ENCODE results near the gene RPL32. TPM values are rescaled to one million over a fixed set of nuclear protein-coding genes. Genes with fewer than 3 reads are reported as not detected.

RPL32 gene
- total and polyA plus RNA-seq, 2 of the 4 experiments (the other 2 are of a cell fraction), result 566 to 1,856 TPM

DNA sequence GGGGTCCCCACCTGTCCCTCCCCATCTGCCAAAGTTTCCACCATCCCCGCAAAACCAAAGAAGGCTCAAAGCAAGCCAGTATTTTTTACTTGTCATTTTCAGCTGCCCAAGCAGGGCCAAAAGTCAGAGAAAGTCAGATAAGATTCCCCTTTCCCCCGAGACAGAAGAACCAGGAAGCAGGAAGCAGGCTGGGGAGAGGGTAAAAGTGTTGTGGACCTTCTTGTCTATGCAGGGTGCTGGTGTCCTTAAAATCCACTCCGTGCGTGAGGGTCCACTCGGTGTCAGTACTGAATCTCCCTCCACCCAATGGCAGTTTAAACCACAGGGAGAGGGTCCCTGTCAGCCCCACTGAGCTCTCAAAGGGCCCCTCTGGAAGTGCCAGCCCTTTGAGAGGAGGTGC is 20.2 kb upstream of the RPL32 start:
- dilution Hi-C loops (cut with HindIII; ENCODE audit: low sequenced_read_pairs, unreplicated experiment), result no loop called here

More for the DNA sequence above, 20.2 kb upstream of the RPL32 start:
- peaks cover 7% of the 10 kb centered on the region for H3K9me3 ChIP-seq (ENCODE audit: control insufficient read depth, insufficient read depth, low read length)
- H3K4ac ChIP-seq (ENCODE audit: low read depth, low read length), result no peak overlapping the region
- no peaks in the 10 kb centered on the region for H4K20me1 ChIP-seq (ENCODE audit: insufficient read depth, low read length)
- no peak overlapping the region for H3K23ac ChIP-seq (ENCODE audit: low read depth, low read length)
- no peak overlapping the region for H3K9ac ChIP-seq (ENCODE audit: low read depth, low read length)
- intact Hi-C loops (cut with micrococcal nuclease), result no loop called here
- H3K36me3 ChIP-seq (ENCODE audit: control insufficient read depth, insufficient read depth, low read length), result no peaks in the 10 kb centered on the region
- no peak overlapping the region for H2AFZ ChIP-seq (replicated peaks; ENCODE audit: low read length, poor library complexity)
- no peak overlapping the region for H2BK15ac ChIP-seq (ENCODE audit: low read depth, low read length)
- POLR2A ChIA-PET (ENCODE audit: unreplicated experiment), result no interaction called here
- H3K56ac ChIP-seq (ENCODE audit: extremely low read depth, insufficient read depth, low read length), result no peak overlapping the region
- H3K4me3 ChIP-seq (ENCODE audit: insufficient read depth, low read depth, low read length), result no peak overlapping the region
- no peaks in the 10 kb centered on the region for H3K79me1 ChIP-seq (ENCODE audit: low read depth in 1 of 2, low read length in 2 of 2)
- no peak overlapping the region for H2AK5ac ChIP-seq (ENCODE audit: low read depth, low read length)
- no peak overlapping the region for H3K27ac ChIP-seq (ENCODE audit: insufficient read depth, low read length)
- DNase-seq (no peak), ATAC-seq (ENCODE audit: low read depth) (no peak)
- TF ChIP-seq, protein P1, sequence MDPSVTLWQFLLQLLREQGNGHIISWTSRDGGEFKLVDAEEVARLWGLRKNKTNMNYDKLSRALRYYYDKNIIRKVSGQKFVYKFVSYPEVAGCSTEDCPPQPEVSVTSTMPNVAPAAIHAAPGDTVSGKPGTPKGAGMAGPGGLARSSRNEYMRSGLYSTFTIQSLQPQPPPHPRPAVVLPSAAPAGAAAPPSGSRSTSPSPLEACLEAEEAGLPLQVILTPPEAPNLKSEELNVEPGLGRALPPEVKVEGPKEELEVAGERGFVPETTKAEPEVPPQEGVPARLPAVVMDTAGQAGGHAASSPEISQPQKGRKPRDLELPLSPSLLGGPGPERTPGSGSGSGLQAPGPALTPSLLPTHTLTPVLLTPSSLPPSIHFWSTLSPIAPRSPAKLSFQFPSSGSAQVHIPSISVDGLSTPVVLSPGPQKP (IDR thresholded peaks at IDR 0.05; ENCODE audit: borderline replicate concordance, low read depth, low read length), result no peak
- TF ChIP-seq, protein P2, sequence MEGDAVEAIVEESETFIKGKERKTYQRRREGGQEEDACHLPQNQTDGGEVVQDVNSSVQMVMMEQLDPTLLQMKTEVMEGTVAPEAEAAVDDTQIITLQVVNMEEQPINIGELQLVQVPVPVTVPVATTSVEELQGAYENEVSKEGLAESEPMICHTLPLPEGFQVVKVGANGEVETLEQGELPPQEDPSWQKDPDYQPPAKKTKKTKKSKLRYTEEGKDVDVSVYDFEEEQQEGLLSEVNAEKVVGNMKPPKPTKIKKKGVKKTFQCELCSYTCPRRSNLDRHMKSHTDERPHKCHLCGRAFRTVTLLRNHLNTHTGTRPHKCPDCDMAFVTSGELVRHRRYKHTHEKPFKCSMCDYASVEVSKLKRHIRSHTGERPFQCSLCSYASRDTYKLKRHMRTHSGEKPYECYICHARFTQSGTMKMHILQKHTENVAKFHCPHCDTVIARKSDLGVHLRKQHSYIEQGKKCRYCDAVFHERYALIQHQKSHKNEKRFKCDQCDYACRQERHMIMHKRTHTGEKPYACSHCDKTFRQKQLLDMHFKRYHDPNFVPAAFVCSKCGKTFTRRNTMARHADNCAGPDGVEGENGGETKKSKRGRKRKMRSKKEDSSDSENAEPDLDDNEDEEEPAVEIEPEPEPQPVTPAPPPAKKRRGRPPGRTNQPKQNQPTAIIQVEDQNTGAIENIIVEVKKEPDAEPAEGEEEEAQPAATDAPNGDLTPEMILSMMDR (conservative IDR thresholded peaks at IDR 0.05; ENCODE audit: low read depth, low read length), result no peak
- TF ChIP-seq RFX5 (IDR thresholded peaks at IDR 0.05; ENCODE audit: low read depth, low read length) (no peak), POLR2A (IDR thresholded peaks at IDR 0.05; ENCODE audit: low read depth, low read length) (no peak), CHD1 (IDR thresholded peaks at IDR 0.05; ENCODE audit: low read depth, low read length) (no peak), RCOR1 (IDR thresholded peaks at IDR 0.05; ENCODE audit: insufficient replicate concordance, low read length) (no peak), RAD21 (IDR thresholded peaks at IDR 0.05; ENCODE audit: low read length) (no peak), MAFK (IDR thresholded peaks at IDR 0.05; ENCODE audit: low read depth, low read length) (no peak), CEBPB (IDR thresholded peaks at IDR 0.05; ENCODE audit: low read depth, low read length) (no peak), MAZ (IDR thresholded peaks at IDR 0.05; ENCODE audit: borderline replicate concordance, low read depth, low read length) (no peak), BHLHE40 (IDR thresholded peaks at IDR 0.05; ENCODE audit: low read depth, low read length) (no peak), MXI1 (IDR thresholded peaks at IDR 0.05; ENCODE audit: borderline replicate concordance, low read depth, low read length) (no peak), NFE2L2 (IDR thresholded peaks at IDR 0.05; ENCODE audit: low read depth, low read length) (no peak), SMC3 (IDR thresholded peaks at IDR 0.05; ENCODE audit: low read depth, low read length) (no peak), FOS (IDR thresholded peaks at IDR 0.05; ENCODE audit: low read depth, low read length) (no peak)
- TF ChIP-seq, protein P3, sequence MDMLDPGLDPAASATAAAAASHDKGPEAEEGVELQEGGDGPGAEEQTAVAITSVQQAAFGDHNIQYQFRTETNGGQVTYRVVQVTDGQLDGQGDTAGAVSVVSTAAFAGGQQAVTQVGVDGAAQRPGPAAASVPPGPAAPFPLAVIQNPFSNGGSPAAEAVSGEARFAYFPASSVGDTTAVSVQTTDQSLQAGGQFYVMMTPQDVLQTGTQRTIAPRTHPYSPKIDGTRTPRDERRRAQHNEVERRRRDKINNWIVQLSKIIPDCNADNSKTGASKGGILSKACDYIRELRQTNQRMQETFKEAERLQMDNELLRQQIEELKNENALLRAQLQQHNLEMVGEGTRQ (IDR thresholded peaks at IDR 0.05; ENCODE audit: low read depth, low read length), result no peak
- H4K8ac ChIP-seq (ENCODE audit: low read depth in 2 of 2, low read length in 2 of 2), result no peak overlapping the region
- no TSS peak for BruUV-seq (replicated peaks)
- in situ Hi-C loops (cut with MboI; ENCODE audit: low sequenced_read_pairs), result no loop called here
- no peak overlapping the region for H4K5ac ChIP-seq (ENCODE audit: low read depth, low read length)
- no peak overlapping the region for H3K14ac ChIP-seq (replicated peaks; ENCODE audit: low read depth, low read length)
- no peak overlapping the region for H4K91ac ChIP-seq (ENCODE audit: insufficient read depth, low read depth, low read length)
- no peak overlapping the region for H3K4me2 ChIP-seq (ENCODE audit: low read depth, low read length)
- no peaks in the 10 kb centered on the region for H3K9me1 ChIP-seq (ENCODE audit: insufficient read depth, low read length)
- H3K18ac ChIP-seq (ENCODE audit: low read depth, low read length), result no peak overlapping the region
- H3K27me3 ChIP-seq (ENCODE audit: control insufficient read depth, insufficient read depth, low read length), result peaks cover 56% of the 10 kb centered on the region
- no CpG with 5 or more reads among the region's 5 CpGs for WGBS, 2 experiments (ENCODE audit: extremely low coverage in 2 of 2, insufficient read length in 1 of 2)
- no peak overlapping the region for H2BK5ac ChIP-seq (ENCODE audit: low read depth, low read length, poor library complexity, severe bottlenecking)
- H3K4me1 ChIP-seq (ENCODE audit: control insufficient read depth, insufficient read depth, low read length), result no peaks in the 10 kb centered on the region
- CTCF ChIA-PET, result no interaction called here
- H2AK9ac ChIP-seq (replicated peaks; ENCODE audit: low read depth, low read length, poor library complexity), result peak overlapping the region; percentile 73
- H2BK120ac ChIP-seq (ENCODE audit: low read depth, low read length), result no peak overlapping the region
- H2BK20ac ChIP-seq (ENCODE audit: low read depth, low read length), result no peak overlapping the region
